Measurements from ENCODE around the gene RIPK4. TPM values are rescaled to one million over a fixed set of nuclear protein-coding genes. Genes with fewer than 3 reads are reported as not detected.

The RIPK4 gene
- polyA plus RNA-seq, 1 donor from 2014 or later: not detected

- no peak overlapping the region for H3K27ac ChIP-seq (ENCODE audit: low read length)
- H3K9me2 ChIP-seq (ENCODE audit: insufficient read depth, low read length): no peaks in the 10 kb centered on the region
- no peaks in the 10 kb centered on the region for H3K79me2 ChIP-seq (replicated peaks; ENCODE audit: insufficient read depth, low read length)
- H3K36me3 ChIP-seq (ENCODE audit: insufficient read depth, low read length): no peaks in the 10 kb centered on the region
- no peaks in the 10 kb centered on the region for H4K20me1 ChIP-seq (ENCODE audit: insufficient read depth)
- no peaks in the 10 kb centered on the region for H3K9me3 ChIP-seq (ENCODE audit: low read length)
- H2AFZ ChIP-seq (ENCODE audit: low read depth, low read length): no peak overlapping the region
- H3K9ac ChIP-seq (ENCODE audit: low read length): no peak overlapping the region
- TF ChIP-seq POLR2AphosphoS5 (IDR thresholded peaks at IDR 0.05): no peak
- TF ChIP-seq REST (IDR thresholded peaks at IDR 0.05; ENCODE audit: borderline replicate concordance): no peak
- TF ChIP-seq TAF1 (IDR thresholded peaks at IDR 0.05; ENCODE audit: low read depth): no peak
- TF ChIP-seq EP300 (conservative IDR thresholded peaks at IDR 0.05; ENCODE audit: poor library complexity, severe bottlenecking): no peak
- TF ChIP-seq SMC3 (conservative IDR thresholded peaks at IDR 0.05; ENCODE audit: poor library complexity): no peak
- TF ChIP-seq EZH2 (IDR thresholded peaks at IDR 0.05; ENCODE audit: borderline replicate concordance, insufficient read depth, low read length, poor library complexity, severe bottlenecking): no peak
- TF ChIP-seq MXI1 (conservative IDR thresholded peaks at IDR 0.05; ENCODE audit: poor library complexity, severe bottlenecking): no peak
- no peak for TF ChIP-seq RAD21 (conservative IDR thresholded peaks at IDR 0.05)
- no peak for TF ChIP-seq CTCF (IDR thresholded peaks at IDR 0.05; ENCODE audit: poor library complexity, severe bottlenecking)
- H3F3A ChIP-seq (ENCODE audit: insufficient read depth, low read length, poor library complexity, severe bottlenecking): no peaks in the 10 kb centered on the region
- no peak overlapping the region for H3K4me3 ChIP-seq (ENCODE audit: low read length)
- no peaks in the 10 kb centered on the region for H3K27me3 ChIP-seq (ENCODE audit: insufficient read depth, low read depth, low read length)
- no peak overlapping the region for H3K4me2 ChIP-seq (ENCODE audit: low read length)
These were observed 37.5 kb upstream of the RIPK4 start for GRCh38 chr21:41804381-41804780.

GRCh38 chr21:41803316-41803715 lies 36.5 kb upstream of the RIPK4 start:
- H3K9me3 ChIP-seq (ENCODE audit: low read length): no peaks in the 10 kb centered on the region
- H2AFZ ChIP-seq (ENCODE audit: low read depth, low read length): no peak overlapping the region
- H3K9me2 ChIP-seq (ENCODE audit: insufficient read depth, low read length): no peaks in the 10 kb centered on the region
- no peak overlapping the region for H3K27ac ChIP-seq (ENCODE audit: low read length)
- H3K4me2 ChIP-seq (ENCODE audit: low read length): no peak overlapping the region
- no peak for TF ChIP-seq POLR2AphosphoS5 (IDR thresholded peaks at IDR 0.05)
- TF ChIP-seq SMC3 (conservative IDR thresholded peaks at IDR 0.05; ENCODE audit: poor library complexity): no peak
- TF ChIP-seq CTCF (IDR thresholded peaks at IDR 0.05; ENCODE audit: poor library complexity, severe bottlenecking): no peak
- TF ChIP-seq REST (IDR thresholded peaks at IDR 0.05; ENCODE audit: borderline replicate concordance): no peak
- TF ChIP-seq RAD21 (conservative IDR thresholded peaks at IDR 0.05): no peak
- H3K36me3 ChIP-seq (ENCODE audit: insufficient read depth, low read length): no peaks in the 10 kb centered on the region
- H4K20me1 ChIP-seq (ENCODE audit: insufficient read depth): no peaks in the 10 kb centered on the region
- no peaks in the 10 kb centered on the region for H3K79me2 ChIP-seq (replicated peaks; ENCODE audit: insufficient read depth, low read length)
- H3F3A ChIP-seq (ENCODE audit: insufficient read depth, low read length, poor library complexity, severe bottlenecking): no peaks in the 10 kb centered on the region
- no peak overlapping the region for H3K9ac ChIP-seq (ENCODE audit: low read length)
- no peak overlapping the region for H3K4me3 ChIP-seq (ENCODE audit: low read length)
- no peaks in the 10 kb centered on the region for H3K27me3 ChIP-seq (ENCODE audit: insufficient read depth, low read depth, low read length)
